OCI-LY1 (cell line): ENCODE measurements around the gene NFIL3.
"Not testable (repeated sequence)": the region's sequence is repeated elsewhere in the genome, so short reads cannot be mapped to it uniquely, and the experiment has no call there.

Experiments used
- H2AFZ ChIP-seq: fragments of 200-600 bp; sonication (generic), shearing (Covaris generic); 2 replicates; pipeline ENCODE4 v1.6.0; 2014; ENCODE audit warnings: antibody characterized with exemption, mild to moderate bottlenecking, low read length
- H3F3A ChIP-seq: fragments of 200-600 bp; sonication (generic), shearing (Covaris generic); 2 replicates; pipeline ENCODE4 v1.6.0; 2014; ENCODE audit warnings: mild to moderate bottlenecking, antibody characterized with exemption, low read length, moderate library complexity; ENCODE audit not compliant: insufficient read depth
- H3K27ac ChIP-seq: fragments of 200-600 bp; sonication (generic); 2 replicates; pipeline ENCODE4 v1.5.1; 2014; ENCODE audit warnings: low read length, mixed run types, mild to moderate bottlenecking, low read depth; ENCODE audit not compliant: poor library complexity, severe bottlenecking
- H3K27me3 ChIP-seq: fragments of 200-600 bp; sonication (generic); 2 replicates; pipeline ENCODE4 v1.6.0; 2014; ENCODE audit warnings: antibody characterized with exemption, mild to moderate bottlenecking, low read length, moderate library complexity; ENCODE audit not compliant: insufficient read depth
- H3K36me3 ChIP-seq: fragments of 200-600 bp; sonication (generic); 2 replicates; pipeline ENCODE4 v1.6.1; 2014; ENCODE audit warnings: mild to moderate bottlenecking, antibody characterized with exemption, low read length, moderate library complexity, mixed read lengths; ENCODE audit not compliant: insufficient read depth
- H3K4me1 ChIP-seq: fragments of 200-600 bp; sonication (generic); 2 replicates; pipeline ENCODE4 v1.5.1; 2014; ENCODE audit warnings: mild to moderate bottlenecking, low read length, moderate library complexity; ENCODE audit not compliant: insufficient read depth, severe bottlenecking
- H3K4me2 ChIP-seq: fragments of 200-600 bp; sonication (generic), shearing (Covaris generic); 2 replicates; pipeline ENCODE4 v1.6.1; 2014; ENCODE audit warnings: low read length
- H3K4me3 ChIP-seq: fragments of 200-600 bp; sonication (generic); 2 replicates; pipeline ENCODE4 v1.5.1; 2014; ENCODE audit warnings: low read length, low read depth, mild to moderate bottlenecking, mixed read lengths; ENCODE audit not compliant: poor library complexity, severe bottlenecking
- H3K79me2 ChIP-seq: fragments of 200-600 bp; shearing (Covaris generic); 2 replicates; pipeline ENCODE4 v1.6.1; 2016; ENCODE audit warnings: mixed run types, low read length, mixed read lengths; ENCODE audit not compliant: insufficient read depth
- H3K9ac ChIP-seq: fragments of 200-600 bp; sonication (generic), shearing (Covaris generic); 2 replicates; pipeline ENCODE4 v1.6.1; 2014; ENCODE audit warnings: mild to moderate bottlenecking, low read length, mixed read lengths
- H3K9me2 ChIP-seq: fragments of 200-600 bp; sonication (generic), shearing (Covaris generic); 2 replicates; pipeline ENCODE4 v1.6.1; 2014; ENCODE audit warnings: low read depth, mild to moderate bottlenecking, low read length, mixed read lengths
- H3K9me3 ChIP-seq: fragments of 200-600 bp; shearing (Covaris generic); 2 replicates; pipeline ENCODE4 v1.6.1; 2014; ENCODE audit warnings: low read length, mixed read lengths
- H4K20me1 ChIP-seq: fragments of 200-600 bp; sonication (generic), shearing (Covaris generic); 2 replicates; pipeline ENCODE4 v1.6.0; 2016; ENCODE audit warnings: mild to moderate bottlenecking, low read length; ENCODE audit not compliant: insufficient read depth
- CTCF ChIP-seq: fragments of 200-600 bp; sonication (generic), shearing (Covaris generic); IDR thresholded peaks from 2 replicates; pipeline ENCODE4 v1.5.1; 2017; ENCODE audit warnings: mild to moderate bottlenecking, antibody characterized with exemption, low read length, moderate library complexity, mixed read lengths
- EZH2 ChIP-seq: fragments of 200-600 bp; sonication (generic), shearing (Covaris generic); IDR thresholded peaks from 2 replicates; pipeline ENCODE4 v1.8.0; 2017; ENCODE audit warnings: borderline replicate concordance, mixed run types, mild to moderate bottlenecking, antibody characterized with exemption, low read length, moderate library complexity, mixed read lengths

Gene NFIL3

GRCh38 chr9:91379426-91379825 lies 44.2 kb downstream of the NFIL3 start:
- Histone ChIP-seq H3K9me2 (no peaks in the 10 kb centered on the region), H3K36me3 (no peaks in the 10 kb centered on the region), H3K4me3 (no peak overlapping the region), H3K9ac (no peak overlapping the region), H3F3A (no peaks in the 10 kb centered on the region), H3K4me2 (no peak overlapping the region), H3K9me3 (no peaks in the 10 kb centered on the region), H3K27me3 (no peaks in the 10 kb centered on the region), H3K27ac (no peak overlapping the region), H4K20me1 (no peaks in the 10 kb centered on the region), H2AFZ (no peak overlapping the region), H3K79me2 (no peaks in the 10 kb centered on the region), H3K4me1 (no peaks in the 10 kb centered on the region)
- TF ChIP-seq CTCF (no peak), EZH2 (no peak)

- TF ChIP-seq EZH2 (no peak), CTCF (no peak)
- no peaks in the 10 kb centered on the region for H3K79me2 ChIP-seq
- no peaks in the 10 kb centered on the region for H3F3A ChIP-seq
- H3K4me2 ChIP-seq: no peak overlapping the region
- H3K9ac ChIP-seq: no peak overlapping the region
- no peaks in the 10 kb centered on the region for H3K9me2 ChIP-seq
- H3K4me3 ChIP-seq: no peak overlapping the region
- no peaks in the 10 kb centered on the region for H3K4me1 ChIP-seq
- no peaks in the 10 kb centered on the region for H4K20me1 ChIP-seq
- no peaks in the 10 kb centered on the region for H3K27me3 ChIP-seq
- H3K27ac ChIP-seq: no peak overlapping the region
- H3K36me3 ChIP-seq: no peaks in the 10 kb centered on the region
- H2AFZ ChIP-seq: no peak overlapping the region
- no peaks in the 10 kb centered on the region for H3K9me3 ChIP-seq
These were observed 44.9 kb downstream of the NFIL3 start for GRCh38 chr9:91378695-91379127.

GRCh38 chr9:91378054-91378453 lies 45.6 kb downstream of the NFIL3 start:
- H3K79me2 ChIP-seq, H3K27me3 ChIP-seq, H4K20me1 ChIP-seq, H2AFZ ChIP-seq, H3K27ac ChIP-seq, H3K9me2 ChIP-seq, H3K36me3 ChIP-seq, H3F3A ChIP-seq, H3K4me1 ChIP-seq, H3K9ac ChIP-seq, H3K9me3 ChIP-seq, H3K4me2 ChIP-seq, H3K4me3 ChIP-seq: not testable (repeated sequence)

GRCh38 chr9:91376239-91376638 lies 47.4 kb downstream of the NFIL3 start:
- Histone ChIP-seq H3K4me1 (no peaks in the 10 kb centered on the region), H3F3A (no peaks in the 10 kb centered on the region), H3K9me3 (no peaks in the 10 kb centered on the region), H3K9ac (no peak overlapping the region), H3K27ac (no peak overlapping the region), H3K36me3 (no peaks in the 10 kb centered on the region), H3K27me3 (no peaks in the 10 kb centered on the region), H3K79me2 (no peaks in the 10 kb centered on the region), H4K20me1 (no peaks in the 10 kb centered on the region), H3K9me2 (no peaks in the 10 kb centered on the region), H3K4me3 (no peak overlapping the region), H3K4me2 (no peak overlapping the region), H2AFZ (no peak overlapping the region)
- TF ChIP-seq EZH2 (no peak), CTCF (no peak)
